Measurements from ENCODE around the gene VPS26B.

GRCh38 chr11:134176284-134176683 is 48.2 kb upstream of the VPS26B start:
- TF ChIP-seq CTCF (IDR thresholded peaks at IDR 0.05): no peak
- TF ChIP-seq TCF7 (CRISPR knock-in tag; IDR thresholded peaks at IDR 0.05; ENCODE audit: low read depth): no peak
- no peak for TF ChIP-seq ESRRA (CRISPR knock-in tag; IDR thresholded peaks at IDR 0.05; ENCODE audit: borderline replicate concordance)
- TF ChIP-seq NFYB (CRISPR knock-in tag; conservative IDR thresholded peaks at IDR 0.05; ENCODE audit: low read depth): no peak
- TF ChIP-seq ZNF232 (CRISPR knock-in tag; IDR thresholded peaks at IDR 0.05): no peak
- no peak for TF ChIP-seq E2F5 (CRISPR knock-in tag; IDR thresholded peaks at IDR 0.05)
- TF ChIP-seq ATF2 (CRISPR knock-in tag; IDR thresholded peaks at IDR 0.05; ENCODE audit: borderline replicate concordance, low read depth): no peak
- TF ChIP-seq FOXP1 (CRISPR knock-in tag; IDR thresholded peaks at IDR 0.05; ENCODE audit: borderline replicate concordance): no peak
